SIG-M5 (cell line): ENCODE measurements around the gene ACACB.

Experiments
- DNase-seq: peaks from one replicate; lab custom pipeline; 2025; lab: John Stamatoyannopoulos, UW

Gene ACACB

GRCh38 chr12:109110988-109111495 lies 5.3 kb upstream of the ACACB start:
- DNase-seq = no peak

- DNase-seq = no peak
Measured at GRCh38 chr12:109112720-109113465, 3.5 kb upstream of the ACACB start.

- DNase-seq = no peak
Measured at GRCh38 chr12:109113661-109114321, 2.6 kb upstream of the ACACB start.

GRCh38 chr12:109114644-109115043 lies 1.7 kb upstream of the ACACB start:
- no peak for DNase-seq

- DNase-seq = no peak
Measured at GRCh38 chr12:109115404-109115757, 1.0 kb upstream of the ACACB start.

GRCh38 chr12:109116611-109116949 lies 193 bp downstream of the ACACB start:
- DNase-seq = no peak

- DNase-seq = no peak
Measured at GRCh38 chr12:109120095-109120494, 3.7 kb downstream of the ACACB start.

- DNase-seq = no peak
Measured at GRCh38 chr12:109120557-109120956, 4.2 kb downstream of the ACACB start.

GRCh38 chr12:109121346-109121880 lies 5.0 kb downstream of the ACACB start:
- no peak for DNase-seq

GRCh38 chr12:109124878-109125648 lies 8.7 kb downstream of the ACACB start:
- no peak for DNase-seq

- no peak for DNase-seq
Measured at GRCh38 chr12:109125791-109126190, 9.4 kb downstream of the ACACB start.

- no peak for DNase-seq
Measured at GRCh38 chr12:109126784-109127183, 10.4 kb downstream of the ACACB start.

GRCh38 chr12:109127533-109128242 lies 11.3 kb downstream of the ACACB start:
- no peak for DNase-seq

GRCh38 chr12:109130297-109131153 lies 14.1 kb downstream of the ACACB start:
- DNase-seq = no peak

- no peak for DNase-seq
Measured at GRCh38 chr12:109131154-109132050, 15.0 kb downstream of the ACACB start.

- no peak for DNase-seq
Measured at GRCh38 chr12:109134186-109134917, 18.0 kb downstream of the ACACB start.

- DNase-seq = no peak
Measured at GRCh38 chr12:109137055-109137454, 20.7 kb downstream of the ACACB start.

GRCh38 chr12:109139360-109139759 lies 23.0 kb downstream of the ACACB start:
- DNase-seq = no peak

GRCh38 chr12:109139791-109140190 lies 23.4 kb downstream of the ACACB start:
- no peak for DNase-seq
